IMR-90 (cell line): ENCODE measurements around the gene FAM168A. TPM values are rescaled to one million over a fixed set of nuclear protein-coding genes. Genes with fewer than 3 reads are reported as not detected.

Source experiments
- ATAC-seq: fragments of 200-7000 bp; cut with Tn5 transposase; 2 replicates; pipeline ENCODE4 v1.9.1; 2020; ENCODE audit warnings: low read depth, mild to moderate bottlenecking, moderate library complexity
- BruUV-seq: library from RNA; stranded (reverse); fragments of 400-500 nt; replicated peaks from 2 replicates; lab custom pipeline; 2021; lab: Mats Ljungman, UMichigan
- CTCF ChIA-PET: fragments of 300-600 bp; formaldehyde crosslinking; extraction: SDS; loops from one replicate; lab custom pipeline; 2021; ENCODE audit warnings: antibody characterized with exemption; lab: Yijun Ruan, JAX
- POLR2A ChIA-PET: fragments of 300-600 bp; sonication (Branson Sonifier 250); formaldehyde crosslinking; loops from one replicate; lab custom pipeline; 2022; ENCODE audit warnings: antibody characterized with exemption; ENCODE audit not compliant: unreplicated experiment; lab: Charles Lee
- DNase-seq: peaks from one replicate; pipeline ENCODE4 v3.0.0; 2013
- H2AFZ ChIP-seq: replicated peaks from 2 replicates; pipeline ENCODE3; 2013; ENCODE audit warnings: low read length, mild to moderate bottlenecking; ENCODE audit not compliant: poor library complexity
- H2AK5ac ChIP-seq: 2 replicates; pipeline ENCODE4 v1.6.1; 2013; ENCODE audit warnings: low read depth, low read length, inconsistent platforms
- H2AK9ac ChIP-seq: replicated peaks from 2 replicates; pipeline ENCODE3; 2013; ENCODE audit warnings: mild to moderate bottlenecking, low read depth, low read length, moderate library complexity; ENCODE audit not compliant: poor library complexity
- H2BK120ac ChIP-seq: 2 replicates; pipeline ENCODE4 v1.6.1; 2013; ENCODE audit warnings: low read depth, low read length, inconsistent platforms
- H2BK15ac ChIP-seq: 3 replicates; pipeline ENCODE4 v1.6.1; 2013; ENCODE audit warnings: low read depth, low read length, inconsistent platforms
- H2BK20ac ChIP-seq: 2 replicates; pipeline ENCODE4 v1.6.1; 2013; ENCODE audit warnings: low read depth, mild to moderate bottlenecking, inconsistent platforms, low read length, moderate library complexity
- H2BK5ac ChIP-seq: 2 replicates; pipeline ENCODE4 v1.6.1; 2013; ENCODE audit warnings: mild to moderate bottlenecking, low read depth, low read length, inconsistent platforms; ENCODE audit not compliant: poor library complexity, severe bottlenecking
- H3K14ac ChIP-seq: replicated peaks from 2 replicates; pipeline ENCODE4 v1.6.1; 2013; ENCODE audit warnings: low read depth, low read length, inconsistent platforms
- H3K18ac ChIP-seq: 2 replicates; pipeline ENCODE4 v1.6.1; 2013; ENCODE audit warnings: low read depth, low read length, control low read depth
- H3K23ac ChIP-seq: 2 replicates; pipeline ENCODE4 v1.6.1; 2013; ENCODE audit warnings: low read depth, low read length, inconsistent platforms
- H3K27ac ChIP-seq: 2 replicates; pipeline ENCODE4 v1.5.1; 2013; ENCODE audit warnings: mild to moderate bottlenecking, control low read depth, low read length; ENCODE audit not compliant: insufficient read depth
- H3K27me3 ChIP-seq: 2 replicates; pipeline ENCODE4 v1.6.1; 2013; ENCODE audit warnings: low read length; ENCODE audit not compliant: control insufficient read depth, insufficient read depth
- H3K36me3 ChIP-seq: 2 replicates; pipeline ENCODE4 v1.6.1; 2013; ENCODE audit warnings: low read length, mixed read lengths; ENCODE audit not compliant: control insufficient read depth, insufficient read depth
- H3K4ac ChIP-seq: 2 replicates; pipeline ENCODE4 v1.6.1; 2013; ENCODE audit warnings: low read depth, low read length, inconsistent platforms
- H3K4me1 ChIP-seq: 2 replicates; pipeline ENCODE4 v1.6.1; 2013; ENCODE audit warnings: low read length, mixed read lengths; ENCODE audit not compliant: control insufficient read depth, insufficient read depth
- H3K4me2 ChIP-seq: 2 replicates; pipeline ENCODE4 v1.6.1; 2013; ENCODE audit warnings: low read depth, mild to moderate bottlenecking, control low read depth, low read length, moderate library complexity
- H3K4me3 ChIP-seq: 2 replicates; pipeline ENCODE4 v1.5.1; 2013; ENCODE audit warnings: low read depth, mild to moderate bottlenecking, control low read depth, low read length, moderate library complexity; ENCODE audit not compliant: insufficient read depth
- H3K56ac ChIP-seq: 2 replicates; pipeline ENCODE4 v1.6.1; 2013; ENCODE audit warnings: low read length, inconsistent platforms; ENCODE audit not compliant: insufficient read depth; ENCODE audit errors: extremely low read depth
- H3K79me1 ChIP-seq, 2 experiments: 2 replicates each; pipeline ENCODE4 v1.6.1; 2013; ENCODE audit warnings: low read length in 2 of 2, inconsistent platforms in 1 of 2, low read depth in 1 of 2
- H3K9ac ChIP-seq: 2 replicates; pipeline ENCODE4 v1.6.1; 2013; ENCODE audit warnings: low read depth, low read length, control low read depth
- H3K9me1 ChIP-seq: 2 replicates; pipeline ENCODE4 v1.6.1; 2013; ENCODE audit warnings: low read length, inconsistent platforms; ENCODE audit not compliant: insufficient read depth
- H3K9me3 ChIP-seq: 2 replicates; pipeline ENCODE4 v1.6.1; 2013; ENCODE audit warnings: low read length; ENCODE audit not compliant: control insufficient read depth, insufficient read depth
- H4K20me1 ChIP-seq: 2 replicates; pipeline ENCODE4 v1.6.1; 2013; ENCODE audit warnings: low read length, inconsistent platforms; ENCODE audit not compliant: insufficient read depth
- H4K5ac ChIP-seq: 2 replicates; pipeline ENCODE4 v1.6.1; 2013; ENCODE audit warnings: mild to moderate bottlenecking, low read depth, low read length, control low read depth
- H4K8ac ChIP-seq, 2 experiments: 2 replicates each; pipeline ENCODE4 v1.6.1; 2013; ENCODE audit warnings: low read depth in 2 of 2, low read length in 2 of 2, control low read depth in 1 of 2, inconsistent platforms in 1 of 2
- H4K91ac ChIP-seq: 2 replicates; pipeline ENCODE4 v1.6.1; 2013; ENCODE audit warnings: low read depth, low read length, inconsistent platforms; ENCODE audit not compliant: insufficient read depth
- BHLHE40 ChIP-seq: fragments of 150-350 bp; IDR thresholded peaks from 2 replicates; pipeline ENCODE4 v1.6.1; 2016; ENCODE audit warnings: mild to moderate bottlenecking, low read depth, low read length
- CEBPB ChIP-seq: IDR thresholded peaks from 2 replicates; pipeline ENCODE4 v1.6.1; 2012; ENCODE audit warnings: low read depth, low read length, improper control_type of control experiment
- CHD1 ChIP-seq: IDR thresholded peaks from 2 replicates; pipeline ENCODE4 v1.6.1; 2012; ENCODE audit warnings: low read depth, low read length, improper control_type of control experiment
- CTCF ChIP-seq: conservative IDR thresholded peaks from 2 replicates; pipeline ENCODE4 v1.5.1; 2012; ENCODE audit warnings: mild to moderate bottlenecking, low read depth, low read length, improper control_type of control experiment
- ELK1 ChIP-seq: fragments of 150-350 bp; IDR thresholded peaks from 2 replicates; pipeline ENCODE4 v1.6.1; 2016; ENCODE audit warnings: low read depth, mild to moderate bottlenecking, low read length, moderate library complexity, borderline replicate concordance
- FOS ChIP-seq: fragments of 150-350 bp; IDR thresholded peaks from 2 replicates; pipeline ENCODE4 v1.6.1; 2016; ENCODE audit warnings: low read depth, low read length
- MAFK ChIP-seq: IDR thresholded peaks from 2 replicates; pipeline ENCODE4 v1.6.1; 2012; ENCODE audit warnings: low read depth, low read length, improper control_type of control experiment
- MAZ ChIP-seq: IDR thresholded peaks from 2 replicates; pipeline ENCODE4 v1.6.1; 2012; ENCODE audit warnings: low read depth, mild to moderate bottlenecking, low read length, improper control_type of control experiment, moderate library complexity, borderline replicate concordance
- MXI1 ChIP-seq: IDR thresholded peaks from 2 replicates; pipeline ENCODE4 v1.6.1; 2012; ENCODE audit warnings: low read depth, mild to moderate bottlenecking, low read length, moderate library complexity, borderline replicate concordance
- NFE2L2 ChIP-seq: fragments of 150-350 bp; IDR thresholded peaks from 2 replicates; pipeline ENCODE4 v1.6.1; 2016; ENCODE audit warnings: low read depth, mild to moderate bottlenecking, low read length
- POLR2A ChIP-seq: IDR thresholded peaks from 2 replicates; pipeline ENCODE4 v1.6.1; 2012; ENCODE audit warnings: mild to moderate bottlenecking, low read depth, low read length
- RAD21 ChIP-seq: IDR thresholded peaks from 2 replicates; pipeline ENCODE4 v1.6.1; 2012; ENCODE audit warnings: low read length, improper control_type of control experiment
- RCOR1 ChIP-seq: IDR thresholded peaks from 2 replicates; pipeline ENCODE4 v1.6.1; 2012; ENCODE audit warnings: mild to moderate bottlenecking, low read length, improper control_type of control experiment; ENCODE audit not compliant: insufficient replicate concordance
- RFX5 ChIP-seq: IDR thresholded peaks from 2 replicates; pipeline ENCODE4 v1.8.0; 2012; ENCODE audit warnings: low read depth, mild to moderate bottlenecking, low read length, moderate library complexity
- SMC3 ChIP-seq: fragments of 150-350 bp; IDR thresholded peaks from 2 replicates; pipeline ENCODE4 v1.6.1; 2016; ENCODE audit warnings: low read depth, mild to moderate bottlenecking, antibody characterized with exemption, low read length, moderate library complexity
- USF2 ChIP-seq: fragments of 150-350 bp; IDR thresholded peaks from 2 replicates; pipeline ENCODE4 v1.6.1; 2017; ENCODE audit warnings: mild to moderate bottlenecking, antibody characterized with exemption, low read length, low read depth
- WGBS, 2 experiments: methylation state at CpG; one replicate each; pipeline versions ENCODE4 v1.1.5 to v1.1.7; 2013; ENCODE audit warnings: missing lambda C conversion rate in 2 of 2; ENCODE audit not compliant: insufficient read length in 1 of 2; ENCODE audit errors: extremely low coverage in 2 of 2; 5-methylcytosine and 5-hydroxymethylcytosine counted together
- dilution Hi-C: fragments of 300-500 bp; cut with HindIII; formaldehyde crosslinking; loops from one replicate; pipeline ENCODE4 v1.14.3; 2018; ENCODE audit warnings: low sequenced_read_pairs; ENCODE audit not compliant: unreplicated experiment
- in situ Hi-C: fragments of 300-500 bp; cut with MboI; formaldehyde crosslinking; loops from 3 replicates; pipeline ENCODE4 v1.14.3; 2019; ENCODE audit warnings: low sequenced_read_pairs, inconsistent platforms, mixed read lengths
- intact Hi-C: fragments of 100-400 bp; cut with micrococcal nuclease; formaldehyde crosslinking; loops from 2 replicates; pipeline ENCODE4 v1.10.0; 2022
- polyA plus RNA-seq, 3 experiments: library from polyadenylated mRNA; depleted of rRNA; stranded (reverse); fragments of >200 nt; gene quantifications; 2 replicates each; pipeline ENCODE4 v1.2.3, GENCODE V29; 2012; ENCODE audit warnings: low replicate concordance in 1 of 3
- total RNA-seq: library from RNA; depleted of rRNA; stranded (reverse); fragments of >200 nt; gene quantifications from 2 replicates; pipeline ENCODE4 v1.2.3, GENCODE V29; 2012

FAM168A gene
- total and polyA plus RNA-seq, 2 of the 4 experiments (the other 2 are of a cell fraction): 13.1 to 22.8 TPM

DNA sequence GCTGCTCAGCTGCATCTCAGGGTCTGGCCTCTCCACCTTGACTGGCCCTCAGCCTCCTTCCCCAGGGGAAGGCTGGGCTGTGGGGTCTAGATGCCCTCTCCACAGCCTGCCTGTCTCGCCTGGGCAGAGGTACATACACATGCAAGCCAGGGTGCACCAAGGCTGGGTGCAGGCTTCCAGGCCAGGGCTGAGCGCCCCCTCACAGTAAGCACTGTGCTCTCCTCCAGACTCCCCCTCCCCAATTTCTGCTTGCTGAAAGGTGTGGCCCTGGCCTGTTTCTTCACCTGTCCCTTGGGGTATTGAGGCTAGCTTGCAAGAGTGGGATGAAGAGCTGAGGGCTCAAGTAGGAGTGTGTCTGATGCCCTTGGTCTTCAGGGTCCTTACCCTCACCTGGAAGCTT, 199.2 kb downstream of the FAM168A start:
- H2AK5ac ChIP-seq: no peak overlapping the region
- no peaks in the 10 kb centered on the region for H3K9me3 ChIP-seq
- dilution Hi-C loops: no loop called here
- H3K4ac ChIP-seq: 0 out of 2 replicates have a peak overlapping the region, but pooled peaks have one; percentile 2
- H4K20me1 ChIP-seq: peaks cover 2% of the 10 kb centered on the region
- H2BK5ac ChIP-seq: no peak overlapping the region
- TF ChIP-seq RAD21: no peak
- TF ChIP-seq RFX5: no peak
- TF ChIP-seq BHLHE40: no peak
- no peak for TF ChIP-seq CEBPB
- no peak for TF ChIP-seq MAFK
- TF ChIP-seq POLR2A: no peak
- no peak for TF ChIP-seq ELK1
- no peak for TF ChIP-seq SMC3
- no peak for TF ChIP-seq MAZ
- no peak for TF ChIP-seq CTCF
- no peak for TF ChIP-seq FOS
- TF ChIP-seq USF2: no peak
- TF ChIP-seq RCOR1: no peak
- TF ChIP-seq CHD1: no peak
- TF ChIP-seq NFE2L2: no peak
- no peak for TF ChIP-seq MXI1
- H3K36me3 ChIP-seq: peaks cover 4% of the 10 kb centered on the region; the same call in 1 of the 2 replicates
- no peak overlapping the region for H3K4me3 ChIP-seq
- no peak for ATAC-seq
- ChIA-PET CTCF (interaction anchor here (2.0 kb wide), 1 partner anchor 48 kb away, joined by 12 read pairs; no protein-coding TSS in a partner anchor), POLR2A (no interaction called here)
- H3K79me1 ChIP-seq: no peaks in the 10 kb centered on the region; a peak in 1 of 4 replicates
- no CpG with 5 or more reads among the region's 2 CpGs for WGBS, 2 experiments
- H2BK20ac ChIP-seq: no peak overlapping the region
- H3K56ac ChIP-seq: no peak overlapping the region
- H4K5ac ChIP-seq: no peak overlapping the region
- BruUV-seq: no TSS peak
- no peak overlapping the region for H3K9ac ChIP-seq
- H3K4me1 ChIP-seq: peaks cover 6% of the 10 kb centered on the region; the same call in 1 of the 2 replicates
- H3K18ac ChIP-seq: no peak overlapping the region
- peak overlapping the region; percentile 46 for H2AK9ac ChIP-seq
- no peak for DNase-seq
- H3K27ac ChIP-seq: no peak overlapping the region
- H3K4me2 ChIP-seq: no peak overlapping the region
- no peak overlapping the region for H3K23ac ChIP-seq
- no peaks in the 10 kb centered on the region for H3K27me3 ChIP-seq
- H4K8ac ChIP-seq: no peak overlapping the region
- H3K14ac ChIP-seq: no peak overlapping the region; the same call in 1 of the 2 replicates
- H2AFZ ChIP-seq: no peak overlapping the region
- no peaks in the 10 kb centered on the region; the same call in none of the 2 replicates for H3K9me1 ChIP-seq
- intact Hi-C loops: no loop called here
- no peak overlapping the region for H2BK120ac ChIP-seq
- H4K91ac ChIP-seq: no peak overlapping the region
- H2BK15ac ChIP-seq: no peak overlapping the region
- in situ Hi-C loops: no loop called here
